Endometrium (tissue), 2 donors: ENCODE data around the gene NEB.
A peak's percentile ranks its signal among the peaks of the same experiment; 100 is the strongest.
"Not testable (repeated sequence)": the region's sequence is repeated elsewhere in the genome, so short reads cannot be mapped to it uniquely, and the experiment has no call there.

Experiments
- FAIRE-seq: peaks from 2 replicates; lab custom pipeline; 2012; peaks lifted over from hg19 to GRCh38; lab: Jason Lieb, UNC
- donor health status: control.
- donor health status: control.

NEB gene

DNA sequence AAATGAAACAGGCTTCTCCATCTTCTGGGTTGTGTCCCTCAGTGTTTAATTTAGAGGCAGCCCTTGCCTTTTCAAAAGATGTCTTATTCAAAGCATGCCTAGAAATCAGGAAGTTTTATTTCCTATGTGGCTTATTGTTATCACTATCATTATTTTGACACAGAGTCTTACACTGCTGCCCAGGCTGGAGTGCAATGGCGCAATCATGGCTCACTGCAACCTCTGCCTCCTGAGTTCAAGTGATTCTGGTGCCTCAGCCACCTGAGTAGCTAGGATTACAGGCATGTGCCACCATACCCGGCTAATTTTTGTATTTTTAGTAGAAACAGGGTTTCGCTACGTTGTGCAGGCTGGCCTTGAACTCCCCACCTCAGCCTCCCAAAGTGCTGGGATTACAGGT is 87.8 kb downstream of the NEB start:
- not testable (repeated sequence) for FAIRE-seq

GRCh38 chr2:151644580-151644979 is 89.7 kb downstream of the NEB start:
- FAIRE-seq = no peak

DNA sequence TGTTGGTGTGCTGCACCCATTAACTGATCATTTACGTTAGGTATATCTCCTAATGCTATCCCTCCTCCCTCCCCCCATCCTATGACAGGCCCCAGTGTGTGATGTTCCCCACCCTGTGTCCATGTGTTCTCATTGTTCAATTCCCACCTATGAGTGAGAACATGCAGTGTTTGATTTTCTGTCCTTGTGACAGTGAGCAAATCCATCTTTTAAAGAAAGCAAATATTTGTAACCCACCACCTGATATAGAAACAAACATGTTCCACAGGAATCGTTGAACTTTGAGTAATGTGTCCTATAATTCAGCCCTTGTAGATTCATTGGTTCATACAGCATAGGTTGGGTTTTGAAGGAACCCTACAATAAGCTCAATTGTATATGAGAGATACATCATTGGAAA is 92.4 kb downstream of the NEB start:
- FAIRE-seq = not testable (repeated sequence)

DNA sequence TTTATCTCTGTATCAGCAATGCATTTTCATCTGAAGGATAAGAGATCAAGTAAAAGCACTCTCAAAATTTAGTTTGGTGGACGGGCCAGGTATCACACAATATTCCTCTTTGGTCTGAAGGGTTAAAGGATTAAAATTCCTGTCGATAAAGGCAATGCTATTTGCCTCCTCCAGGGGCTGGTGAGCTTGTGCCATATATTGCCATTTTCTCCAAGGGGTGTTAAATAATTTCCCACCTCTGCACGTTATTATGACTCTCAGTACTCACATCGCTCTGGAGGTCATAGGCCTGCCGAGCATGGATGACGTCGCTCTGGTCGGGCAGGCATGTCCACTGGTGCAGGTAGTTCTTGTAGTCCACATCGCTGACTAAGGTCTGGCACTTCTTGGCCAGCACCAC is 94.2 kb downstream of the NEB start:
- FAIRE-seq = no peak

DNA sequence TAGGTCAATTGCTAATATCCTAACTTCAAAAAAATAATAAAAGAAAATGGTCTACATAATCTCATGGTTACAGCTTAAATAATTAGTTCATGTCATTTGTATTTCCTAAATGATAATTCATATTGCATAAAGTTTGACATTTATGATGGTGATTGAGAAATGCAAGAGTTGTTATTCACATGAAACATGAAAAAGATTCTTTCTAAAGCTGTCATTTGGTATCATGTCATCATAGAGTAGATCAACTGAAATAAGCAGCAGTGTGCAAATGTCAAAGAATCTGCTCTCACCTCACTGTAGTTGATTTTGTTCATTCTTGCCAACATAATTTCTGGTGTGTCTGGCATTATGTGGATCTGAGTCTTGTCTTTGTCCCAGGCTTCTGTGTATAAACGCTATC is 95.3 kb downstream of the NEB start:
- FAIRE-seq = no peak

- no peak for FAIRE-seq
These were observed 95.9 kb downstream of the NEB start for GRCh38 chr2:151638191-151638933.

GRCh38 chr2:151637271-151637781 is 97.0 kb downstream of the NEB start:
- FAIRE-seq = no peak

GRCh38 chr2:151634736-151635467 is 99.4 kb downstream of the NEB start:
- no peak for FAIRE-seq

GRCh38 chr2:151632993-151633565 is 101.2 kb downstream of the NEB start:
- FAIRE-seq = peak; percentile 94

- no peak for FAIRE-seq
These were observed 103.9 kb downstream of the NEB start for GRCh38 chr2:151630372-151630771.

- no peak for FAIRE-seq
These were observed 106.9 kb downstream of the NEB start for GRCh38 chr2:151627353-151627752.

GRCh38 chr2:151624271-151624670 is 110.0 kb downstream of the NEB start:
- FAIRE-seq = no peak

DNA sequence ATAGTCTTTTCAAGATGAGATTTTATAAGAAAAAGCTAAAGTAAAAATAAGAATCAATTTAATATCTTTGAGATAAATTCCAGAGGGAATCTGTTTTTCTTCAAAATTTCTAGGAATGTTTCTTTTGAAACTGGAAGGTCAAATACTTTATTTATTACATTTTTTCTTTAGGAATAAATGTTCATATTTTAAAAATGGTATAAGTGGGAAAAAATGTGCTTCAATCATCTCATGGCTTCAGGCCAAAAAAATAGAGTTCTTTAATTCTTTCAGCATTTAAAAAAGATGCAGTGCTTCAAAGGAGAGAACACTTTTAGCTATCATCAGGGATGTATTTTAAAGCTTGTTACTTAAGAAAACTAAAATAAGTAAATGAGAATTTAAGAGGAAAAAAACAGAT is 110.6 kb downstream of the NEB start:
- FAIRE-seq = peak; percentile 80

- no peak for FAIRE-seq
These were observed 113.5 kb downstream of the NEB start for GRCh38 chr2:151620761-151621160.

DNA sequence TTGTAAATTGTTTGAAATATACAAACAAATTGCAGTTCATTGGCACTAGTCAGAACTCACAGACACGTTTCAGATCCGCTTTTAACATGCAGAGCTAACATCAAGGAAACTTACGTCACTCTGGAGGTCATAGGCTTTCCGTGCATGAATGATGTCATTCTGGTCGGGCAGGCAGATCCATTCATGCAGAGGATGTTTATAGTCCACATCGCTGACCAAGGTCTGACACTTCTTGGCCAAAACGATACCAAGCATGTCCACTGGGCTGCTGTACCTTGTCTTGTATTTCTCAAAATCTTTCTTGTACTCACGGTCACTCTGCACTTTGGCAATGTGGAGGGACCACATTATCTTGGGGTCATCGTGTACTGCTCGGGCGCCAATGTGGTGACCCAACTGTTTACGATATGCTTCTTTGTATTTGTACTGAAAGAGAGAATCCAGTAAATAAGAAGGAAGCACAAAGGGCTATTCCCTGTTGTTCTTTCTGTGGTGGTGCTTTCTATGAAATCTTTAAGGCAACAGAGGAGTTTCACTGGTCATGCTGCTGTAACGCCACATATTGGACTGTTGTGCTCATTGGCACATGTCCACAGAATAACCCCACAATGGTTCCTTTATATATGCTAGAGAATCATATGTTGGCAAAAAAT is 114.8 kb downstream of the NEB start:
- FAIRE-seq = peak; percentile 23

DNA sequence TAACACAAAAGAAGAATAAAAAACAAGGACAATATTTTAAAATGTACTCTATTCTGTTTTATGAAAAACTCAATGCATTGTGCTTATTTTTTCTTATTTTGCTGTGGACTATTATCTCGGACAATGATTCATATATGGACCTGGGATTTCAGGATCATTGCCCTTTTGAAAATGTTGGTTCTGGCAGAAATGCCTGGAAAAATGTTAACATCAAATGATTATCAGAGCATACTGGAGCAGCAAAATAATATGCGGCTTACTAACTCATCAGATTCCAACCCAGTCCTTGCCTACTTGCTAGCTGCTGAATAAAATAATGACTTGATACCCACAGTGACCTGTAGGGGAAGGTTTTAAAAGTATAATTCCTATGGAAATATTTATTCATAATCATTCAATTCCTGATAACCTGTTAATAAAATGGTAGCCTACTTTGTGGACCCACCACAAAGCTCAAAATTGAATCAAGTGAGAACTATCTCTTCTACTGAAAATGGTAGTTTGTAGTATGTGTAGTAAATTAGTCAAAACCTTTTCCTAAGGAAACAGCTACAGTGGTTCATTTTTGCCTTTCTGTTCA is 117.4 kb downstream of the NEB start:
- FAIRE-seq = no peak

DNA sequence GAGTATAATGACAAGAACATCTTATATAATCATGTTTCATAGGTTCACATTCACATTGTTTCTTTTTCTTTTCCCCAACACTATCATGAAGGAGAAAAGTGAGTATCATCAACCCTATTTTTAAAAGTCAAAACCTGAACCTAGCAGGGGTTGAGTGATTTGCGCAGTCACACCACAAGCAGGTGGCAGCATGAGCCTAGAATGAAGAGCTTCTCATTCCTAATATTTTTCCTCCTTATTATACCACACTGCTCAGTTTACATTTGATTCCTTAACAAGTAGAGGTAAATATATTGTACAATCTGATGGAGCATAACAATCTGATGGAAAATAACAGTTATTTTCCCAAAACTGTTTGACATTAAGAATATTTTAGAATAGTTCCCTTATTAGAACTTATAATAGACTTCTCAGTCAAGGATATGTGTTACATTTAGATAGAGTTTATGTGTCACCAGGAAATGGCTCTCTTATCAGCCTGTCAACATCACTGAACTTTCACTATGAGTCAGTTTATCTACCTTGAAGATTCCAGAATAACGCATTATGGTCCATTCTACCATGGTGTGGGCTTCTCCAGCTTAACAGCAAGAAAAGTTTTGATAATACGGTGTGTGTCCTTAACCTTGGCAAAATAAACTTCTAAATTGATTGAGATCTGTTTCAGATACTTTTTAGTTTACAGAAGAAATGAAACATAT is 119.5 kb downstream of the NEB start:
- FAIRE-seq = no peak

- FAIRE-seq = no peak
These were observed 120.1 kb downstream of the NEB start for GRCh38 chr2:151614159-151614558.

GRCh38 chr2:151611351-151611750 is 122.9 kb downstream of the NEB start:
- FAIRE-seq = no peak

GRCh38 chr2:151610310-151610709 is 124.0 kb downstream of the NEB start:
- FAIRE-seq = no peak

DNA sequence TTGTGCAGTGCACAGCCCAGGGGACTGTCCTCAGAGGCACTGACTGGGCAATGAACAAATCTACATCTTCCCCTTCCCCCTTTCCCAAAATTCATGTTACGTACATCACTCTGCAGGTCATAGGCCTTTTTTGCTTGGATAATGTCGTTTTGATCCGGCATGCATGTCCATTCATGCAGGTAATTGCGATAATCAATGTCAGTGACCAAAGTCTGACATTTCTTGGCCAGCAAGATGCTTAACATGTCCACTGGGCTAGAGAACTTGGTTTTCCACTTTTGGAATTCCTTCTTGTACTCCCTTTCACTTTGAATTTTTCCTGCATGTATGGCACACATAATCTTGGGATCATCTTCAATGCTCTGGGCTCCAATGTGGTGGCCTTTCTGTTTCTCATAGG is 124.6 kb downstream of the NEB start:
- no peak for FAIRE-seq
